Effector memory CD8-positive, alpha-beta T cell (primary cell): Measurements from ENCODE around the gene SOBP.
A peak's percentile ranks its signal among the peaks of the same experiment; 100 is the strongest.

Experiments
- ATAC-seq: fragments of 150-1000 bp; cut with Tn5 transposase; replicated peaks from 2 replicates; pipeline ENCODE4 v1.10.0; 2021; ENCODE audit warnings: mild to moderate bottlenecking, moderate library complexity
- DNase-seq, 3 experiments: peaks; one replicate each; pipeline ENCODE4 v3.0.0; 2021
- H3K27ac Mint-ChIP-seq, 2 donors: one replicate each; pipeline ENCODE4 v1.8.0; 2022; ENCODE audit warnings: mild to moderate bottlenecking in 2 of 2, mixed read lengths in 2 of 2, moderate library complexity in 2 of 2
- H3K27me3 Mint-ChIP-seq, 2 donors: one replicate each; pipeline ENCODE4 v1.8.0; 2022; ENCODE audit warnings: mixed read lengths in 2 of 2
- H3K36me3 Mint-ChIP-seq: one replicate; pipeline ENCODE4 v1.8.0; 2022; ENCODE audit warnings: mild to moderate bottlenecking, moderate library complexity, mixed read lengths; ENCODE audit not compliant: insufficient read depth
- H3K4me1 Mint-ChIP-seq, 2 donors: one replicate each; pipeline ENCODE4 v1.8.0; 2022; ENCODE audit warnings: low read depth in 2 of 2, mixed read lengths in 2 of 2
- H3K4me3 Mint-ChIP-seq, 2 donors: one replicate each; pipeline ENCODE4 v1.8.0; 2022; ENCODE audit warnings: mild to moderate bottlenecking in 2 of 2, mixed read lengths in 2 of 2, moderate library complexity in 2 of 2
- H3K9me3 Mint-ChIP-seq, 2 donors: one replicate each; pipeline ENCODE4 v1.8.0; 2022; ENCODE audit warnings: mixed read lengths in 2 of 2

Gene SOBP

DNA sequence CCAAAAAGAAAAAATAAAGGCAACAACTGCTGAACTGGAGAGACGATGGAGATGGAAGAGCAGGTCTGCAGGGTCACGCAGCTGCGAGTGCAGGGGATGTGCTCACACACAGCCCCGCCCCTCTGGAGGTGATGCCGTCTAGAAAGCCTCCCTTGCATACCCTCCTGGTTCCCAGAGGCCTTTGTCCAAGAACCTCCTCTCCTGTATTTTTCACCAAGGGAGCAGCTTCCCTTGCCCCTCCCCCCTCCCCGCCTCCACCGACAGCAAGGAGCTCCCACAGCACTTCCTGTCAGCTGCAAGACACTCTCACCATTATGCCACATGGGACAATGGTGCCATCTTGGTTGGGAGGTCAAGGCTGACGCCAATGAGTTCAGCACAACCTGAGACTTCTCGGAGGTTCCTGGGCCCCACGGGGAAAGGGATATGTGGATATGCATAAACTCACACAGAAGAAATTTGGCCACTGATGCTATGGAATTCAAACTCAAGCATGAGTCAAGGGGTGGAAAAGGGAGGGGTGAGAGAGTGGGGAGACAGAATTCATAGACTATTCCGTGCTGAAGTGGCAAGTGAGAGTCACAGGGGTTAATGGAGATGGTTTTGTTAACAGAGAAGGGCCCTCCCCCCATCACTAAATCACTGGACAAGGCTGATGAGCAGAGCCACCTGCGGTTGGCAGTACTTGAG is 201.3 kb downstream of the SOBP start:
- no peaks in the 10 kb centered on the region for H3K27me3 Mint-ChIP-seq
- ATAC-seq, result no peak
- no peaks in the 10 kb centered on the region for H3K4me1 Mint-ChIP-seq
- H3K9me3 Mint-ChIP-seq, result no peaks in the 10 kb centered on the region
- H3K36me3 Mint-ChIP-seq, result no peaks in the 10 kb centered on the region
- H3K4me3 Mint-ChIP-seq, result no peak overlapping the region
- DNase-seq, result no peak
- no peak overlapping the region for H3K27ac Mint-ChIP-seq

GRCh38 chr6:107692351-107692750 is 202.4 kb downstream of the SOBP start:
- no peak overlapping the region for H3K27ac Mint-ChIP-seq
- ATAC-seq (no peak), DNase-seq (no peak)
- no peaks in the 10 kb centered on the region for H3K9me3 Mint-ChIP-seq
- H3K27me3 Mint-ChIP-seq, result no peaks in the 10 kb centered on the region
- no peaks in the 10 kb centered on the region for H3K4me1 Mint-ChIP-seq
- no peak overlapping the region for H3K4me3 Mint-ChIP-seq
- peaks cover 4% of the 10 kb centered on the region for H3K36me3 Mint-ChIP-seq

DNA sequence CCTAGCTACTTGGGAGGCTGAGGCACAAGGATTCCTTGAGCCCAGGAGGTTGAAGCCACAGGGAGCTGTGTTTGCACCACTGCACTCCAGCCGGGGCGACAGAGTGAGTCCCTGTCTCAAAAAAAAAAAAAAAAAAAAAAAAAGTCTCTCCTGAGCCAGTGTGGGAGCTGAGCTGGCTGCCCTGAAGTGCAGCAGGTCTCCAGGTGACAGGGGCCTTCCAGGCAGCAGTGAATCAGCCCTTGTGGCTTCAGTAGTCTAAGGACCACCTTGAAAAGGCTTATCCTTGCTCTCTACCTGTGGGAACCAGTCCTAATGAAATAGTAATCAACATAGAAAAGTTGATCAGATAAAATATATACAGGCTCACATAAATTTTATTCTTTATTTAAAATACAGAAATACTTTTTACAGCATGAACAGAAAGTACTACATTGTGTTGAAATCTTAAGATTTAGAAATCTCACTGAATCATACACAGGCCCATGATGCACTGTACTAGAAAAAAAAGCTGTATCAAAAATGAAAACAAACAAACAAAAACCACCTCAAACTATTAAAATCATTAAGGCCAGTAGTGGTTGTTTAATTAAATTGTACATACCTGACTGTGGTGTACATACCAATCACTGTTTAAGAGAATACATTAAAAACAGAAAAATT is 205.3 kb downstream of the SOBP start:
- no peak for ATAC-seq
- DNase-seq, result no peak
- Mint-ChIP-seq H3K9me3 (no peaks in the 10 kb centered on the region), H3K36me3 (peaks cover 6% of the 10 kb centered on the region), H3K27me3 (no peaks in the 10 kb centered on the region), H3K4me1 (peaks cover 4 to 9% of the 10 kb centered on the region in 2 donors), H3K4me3 (no peak overlapping the region), H3K27ac (no peak overlapping the region)

DNA sequence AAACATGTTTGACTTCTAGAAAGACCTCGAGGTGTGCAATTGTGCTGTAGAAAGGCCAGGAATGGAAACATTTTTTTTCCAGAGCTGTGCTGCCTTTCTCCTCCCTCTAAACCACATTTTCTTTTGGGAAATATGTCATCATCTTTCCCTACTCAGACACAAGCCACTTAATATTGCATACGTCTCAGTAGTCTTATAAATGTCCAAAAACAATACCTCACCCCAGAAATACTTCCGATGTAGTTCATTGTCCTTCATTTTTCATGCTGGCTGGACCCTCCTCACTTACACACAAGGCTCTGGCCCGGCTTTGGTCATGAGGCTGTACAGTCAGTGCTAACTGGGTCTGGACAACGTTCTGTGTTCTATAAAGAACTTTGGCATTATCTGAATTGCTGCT is 207.8 kb downstream of the SOBP start:
- Mint-ChIP-seq H3K27ac (no peak overlapping the region), H3K4me1 (peaks cover 6 to 9% of the 10 kb centered on the region in 2 donors), H3K9me3 (no peaks in the 10 kb centered on the region), H3K27me3 (no peaks in the 10 kb centered on the region), H3K4me3 (no peak overlapping the region), H3K36me3 (peaks cover 6% of the 10 kb centered on the region)
- no peak for ATAC-seq
- DNase-seq, result no peak

DNA sequence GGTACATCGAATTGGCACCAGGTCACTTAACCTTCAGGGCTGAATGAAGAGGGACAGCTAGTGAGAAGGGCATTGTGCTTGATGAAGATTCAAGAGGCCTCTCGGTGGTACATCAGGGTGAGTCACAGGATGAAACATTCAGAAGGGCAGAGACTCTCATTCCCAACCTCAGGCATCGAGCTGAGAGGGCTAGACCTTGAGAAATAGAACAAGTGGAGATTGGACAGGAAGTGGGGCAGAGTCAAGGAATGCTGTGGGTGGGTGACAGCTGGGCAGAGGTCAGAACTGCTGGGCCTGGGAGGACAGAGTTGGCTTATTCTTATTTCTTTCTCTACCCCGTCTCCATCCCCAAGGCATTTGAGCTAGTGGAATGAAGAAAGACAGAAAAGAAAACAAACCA is 208.2 kb downstream of the SOBP start:
- DNase-seq (no peak), ATAC-seq (no peak)
- Mint-ChIP-seq H3K27ac (peak overlapping the region in 1 of 2 donors; percentile 19), H3K36me3 (peaks cover 6% of the 10 kb centered on the region), H3K4me3 (no peak overlapping the region), H3K9me3 (no peaks in the 10 kb centered on the region), H3K4me1 (peaks cover 6 to 9% of the 10 kb centered on the region in 2 donors), H3K27me3 (no peaks in the 10 kb centered on the region)

- H3K27me3 Mint-ChIP-seq, result no peaks in the 10 kb centered on the region
- peaks cover 7 to 10% of the 10 kb centered on the region in 2 donors for H3K4me1 Mint-ChIP-seq
- H3K27ac Mint-ChIP-seq, result no peak overlapping the region
- no peak overlapping the region for H3K4me3 Mint-ChIP-seq
- no peaks in the 10 kb centered on the region for H3K9me3 Mint-ChIP-seq
- DNase-seq, result no peak
- peaks cover 7% of the 10 kb centered on the region for H3K36me3 Mint-ChIP-seq
- ATAC-seq, result no peak
Observed at GRCh38 chr6:107699254-107699653, 209.3 kb downstream of the SOBP start.

DNA sequence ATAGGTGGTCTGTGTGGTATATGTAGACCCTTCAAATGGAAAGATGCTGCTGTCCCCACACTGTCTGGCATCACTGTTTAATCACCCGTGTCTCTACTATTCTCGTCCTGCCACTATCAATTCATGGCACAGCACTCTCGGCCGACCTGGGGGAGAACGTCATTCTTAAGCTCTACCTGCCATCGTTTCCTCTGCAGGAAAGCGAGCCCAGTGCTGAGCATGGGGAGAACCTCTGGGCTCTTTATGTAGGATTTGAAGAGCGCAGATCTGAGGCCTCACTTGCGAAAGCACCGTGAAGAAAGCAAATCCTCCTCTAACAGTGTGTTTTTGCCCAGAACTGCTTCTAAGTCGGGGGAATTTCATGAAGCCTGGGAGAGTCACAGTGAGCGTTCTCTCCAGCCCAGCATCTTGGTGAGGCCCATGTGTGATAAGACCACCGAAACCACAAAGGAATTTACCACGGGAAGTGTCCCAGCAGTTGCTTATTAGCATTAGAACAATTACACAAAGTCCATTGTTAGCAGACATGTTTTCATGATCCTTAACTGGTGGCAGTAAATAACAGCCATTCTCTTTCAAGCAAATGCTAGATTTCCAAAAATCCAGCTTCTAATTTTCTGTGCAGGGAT is 209.9 kb downstream of the SOBP start:
- ATAC-seq, result no peak
- Mint-ChIP-seq H3K4me3 (no peak overlapping the region), H3K27me3 (no peaks in the 10 kb centered on the region), H3K27ac (peak overlapping the region; percentile 33 to 78), H3K9me3 (no peaks in the 10 kb centered on the region), H3K36me3 (peaks cover 12% of the 10 kb centered on the region), H3K4me1 (peaks cover 11 to 14% of the 10 kb centered on the region in 2 donors)
- DNase-seq, result no peak

- DNase-seq (no peak), ATAC-seq (no peak)
- no peak overlapping the region for H3K27ac Mint-ChIP-seq
- no peak overlapping the region for H3K4me3 Mint-ChIP-seq
- H3K36me3 Mint-ChIP-seq, result peaks cover 31% of the 10 kb centered on the region
- peaks cover 5 to 25% of the 10 kb centered on the region in 2 donors for H3K4me1 Mint-ChIP-seq
- no peaks in the 10 kb centered on the region for H3K27me3 Mint-ChIP-seq
- H3K9me3 Mint-ChIP-seq, result no peaks in the 10 kb centered on the region
Observed at GRCh38 chr6:107703606-107704005, 213.7 kb downstream of the SOBP start.

DNA sequence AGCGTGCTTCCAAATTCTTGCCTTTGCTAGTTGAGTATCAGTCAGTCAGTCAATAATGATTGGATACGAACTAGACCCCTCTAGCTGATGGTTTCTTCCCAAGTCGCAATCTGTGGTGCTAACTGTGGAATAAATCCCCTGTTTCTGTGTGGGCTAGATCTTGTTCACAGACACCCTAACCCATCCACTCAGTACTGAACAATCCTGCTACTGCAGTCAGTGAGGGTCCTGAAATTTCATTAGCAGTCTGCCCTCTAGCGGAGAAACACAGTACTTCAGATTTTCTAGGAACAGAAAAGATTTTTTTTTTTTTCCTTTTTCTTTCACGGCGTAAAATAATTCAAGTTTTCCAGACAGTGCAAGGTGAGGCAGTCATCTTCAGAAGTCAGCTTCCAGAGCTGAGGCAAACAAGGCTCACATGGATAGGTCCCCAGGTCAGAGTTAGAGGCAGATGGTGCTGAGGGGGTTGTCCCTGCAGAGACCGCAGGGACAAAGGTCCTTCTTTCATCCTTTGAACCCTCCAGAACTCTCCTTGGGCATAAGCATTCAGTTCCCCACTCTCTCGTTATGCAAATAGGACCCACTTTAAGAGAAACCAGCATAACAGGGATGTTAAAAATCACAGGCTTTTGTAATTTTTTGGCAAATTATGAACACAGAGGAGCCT is 214.6 kb downstream of the SOBP start:
- DNase-seq, result peak; percentile 27 to 39 (median 36)
- Mint-ChIP-seq H3K27ac (peak overlapping the region; percentile 20 to 49), H3K27me3 (no peaks in the 10 kb centered on the region), H3K4me3 (no peak overlapping the region), H3K9me3 (no peaks in the 10 kb centered on the region), H3K4me1 (peaks cover 11 to 31% of the 10 kb centered on the region in 2 donors), H3K36me3 (peaks cover 31% of the 10 kb centered on the region)
- ATAC-seq, result peak; percentile 37

DNA sequence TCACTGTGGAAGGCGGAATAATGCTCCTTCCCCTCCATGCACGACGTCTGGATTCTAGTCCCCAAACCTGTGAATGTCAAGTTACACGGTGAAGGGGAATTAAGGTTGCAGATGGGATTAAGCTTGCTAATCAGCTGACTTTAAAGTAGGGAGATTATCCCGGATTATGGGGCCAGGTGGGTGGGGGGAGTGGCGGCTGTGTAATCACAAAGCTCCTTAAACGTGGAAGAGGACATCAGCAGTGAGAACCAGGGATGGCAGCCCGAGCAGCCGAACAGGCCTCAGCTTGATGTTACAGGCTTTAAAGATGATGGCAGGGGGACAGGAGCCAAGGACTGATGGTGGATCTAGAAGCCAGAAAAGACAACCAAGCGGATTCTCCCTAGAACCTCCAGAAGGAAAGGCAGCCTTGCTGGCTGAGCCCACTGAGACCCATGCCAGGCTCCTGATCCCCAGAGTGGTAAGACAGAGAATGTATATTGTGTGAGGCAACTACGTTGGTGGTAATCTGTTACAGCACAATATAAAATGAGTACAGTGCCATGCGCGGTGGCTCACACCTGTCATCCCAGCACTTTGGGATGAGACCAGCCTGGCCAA is 216.7 kb downstream of the SOBP start:
- peaks cover 16 to 32% of the 10 kb centered on the region in 2 donors for H3K4me1 Mint-ChIP-seq

GRCh38 chr6:107707346-107708275 is 217.7 kb downstream of the SOBP start:
- H3K9me3 Mint-ChIP-seq, result no peaks in the 10 kb centered on the region
- no peaks in the 10 kb centered on the region for H3K27me3 Mint-ChIP-seq
- H3K27ac Mint-ChIP-seq, result peak overlapping the region; percentile 54 to 62
- peaks cover 33% of the 10 kb centered on the region for H3K36me3 Mint-ChIP-seq
- no peak overlapping the region for H3K4me3 Mint-ChIP-seq
- peaks cover 24 to 38% of the 10 kb centered on the region in 2 donors for H3K4me1 Mint-ChIP-seq
- DNase-seq (no peak), ATAC-seq (no peak)

More for the DNA sequence above, 216.7 kb downstream of the SOBP start:
- no peaks in the 10 kb centered on the region for H3K27me3 Mint-ChIP-seq
- H3K4me3 Mint-ChIP-seq, result no peak overlapping the region
- H3K27ac Mint-ChIP-seq, result peak overlapping the region in 1 of 2 donors; percentile 53
- peaks cover 33% of the 10 kb centered on the region for H3K36me3 Mint-ChIP-seq
- H3K9me3 Mint-ChIP-seq, result no peaks in the 10 kb centered on the region
- ATAC-seq (no peak), DNase-seq (no peak)

GRCh38 chr6:107708435-107708834 is 218.5 kb downstream of the SOBP start:
- Mint-ChIP-seq H3K4me1 (peaks cover 32 to 46% of the 10 kb centered on the region in 2 donors), H3K27me3 (no peaks in the 10 kb centered on the region)
- DNase-seq, result no peak

More at GRCh38 chr6:107708435-107708834, 218.5 kb downstream of the SOBP start:
- Mint-ChIP-seq H3K27ac (peak overlapping the region; percentile 62 to 63), H3K4me3 (no peak overlapping the region), H3K9me3 (no peaks in the 10 kb centered on the region), H3K36me3 (peaks cover 33% of the 10 kb centered on the region)
- no peak for ATAC-seq
